ENCODE data around the gene ACTN1. TPM values are rescaled to one million over a fixed set of nuclear protein-coding genes. Genes with fewer than 3 reads are reported as not detected.
"Not testable (repeated sequence)": the region's sequence is repeated elsewhere in the genome, so short reads cannot be mapped to it uniquely, and the experiment has no call there.

ACTN1 gene
- 10 to 100 TPM; 52.7 to 53.3 TPM for total RNA-seq
- polyA plus RNA-seq, result 47.4 TPM

GRCh38 chr14:68979021-68979721, at the start of gene ACTN1:
ACTN1 (minus strand) TSS chr14:68979302; CDS start chr14:68979056, 246 bp downstream.
- H3K4me1 ChIP-seq (ENCODE audit: insufficient read depth, low read length), result peaks cover 25% of the 10 kb centered on the region
- H3K27me3 Mint-ChIP-seq, result peaks cover 7 to 9% of the 10 kb centered on the region in 2 donors
- H3K27me3 ChIP-seq (ENCODE audit: insufficient read depth, low read length, poor library complexity, severe bottlenecking), result no peaks in the 10 kb centered on the region
- POLR2A ChIA-PET, result no interaction called here
- peak within 1 kb of the TSS; percentile 84 to 96 (median 89) for H3K4me3 Mint-ChIP-seq
- CTCF ChIA-PET, result interaction anchor here (1.5 kb wide), 1 partner anchor 11 kb away, joined by 3 read pairs; no protein-coding TSS in a partner anchor
- no peaks in the 10 kb centered on the region for H3K36me3 ChIP-seq (ENCODE audit: insufficient read depth, low read length)
- H3K27ac ChIP-seq (ENCODE audit: low read depth, low read length), result peak within 1 kb of the TSS; percentile 56
- peak within 1 kb of the TSS; percentile 72 for H3K4me3 ChIP-seq (ENCODE audit: low read length)
- H3K27ac Mint-ChIP-seq, result peak within 1 kb of the TSS in 6 of 8 donors; percentile 70 to 85 (median 76)
- H3K4me1 Mint-ChIP-seq, result peaks cover 36 to 37% (median 36%) of the 10 kb centered on the region in 3 donors
- DNase-seq, result peak in 4 of 5 donors; percentile 10 to 81 (median 29)
- H3K36me3 Mint-ChIP-seq, result peaks cover 0 to 2% (median 0%) of the 10 kb centered on the region in 3 donors
- H3K9me3 ChIP-seq (ENCODE audit: low read length), result no peaks in the 10 kb centered on the region
- H3K9me3 Mint-ChIP-seq, result peaks cover 0 to 2% (median 0%) of the 10 kb centered on the region in 5 donors

- Mint-ChIP-seq H3K27me3 (peaks cover 10 to 38% of the 10 kb centered on the region in 2 donors), H3K36me3 (no peaks in the 10 kb centered on the region), H3K9me3 (no peaks in the 10 kb centered on the region), H3K4me3 (no peak overlapping the region), H3K4me1 (no peaks in the 10 kb centered on the region), H3K27ac (no peak overlapping the region)
- Histone ChIP-seq H3K27me3 (ENCODE audit: insufficient read depth, low read length, poor library complexity, severe bottlenecking) (no peaks in the 10 kb centered on the region), H3K27ac (ENCODE audit: low read depth, low read length) (no peak overlapping the region), H3K4me3 (ENCODE audit: low read length) (no peak overlapping the region), H3K9me3 (ENCODE audit: low read length) (no peaks in the 10 kb centered on the region), H3K36me3 (ENCODE audit: insufficient read depth, low read length) (no peaks in the 10 kb centered on the region), H3K4me1 (ENCODE audit: insufficient read depth, low read length) (no peaks in the 10 kb centered on the region)
- no peak for DNase-seq
- ChIA-PET POLR2A (interaction anchor here (0.5 kb wide), 1 partner anchor 31 kb away, joined by 9 read pairs; no protein-coding TSS in a partner anchor), CTCF (interaction anchor here (0.7 kb wide), 1 partner anchor 14 kb away, joined by 3 read pairs; no protein-coding TSS in a partner anchor)
Measured at GRCh38 chr14:69027242-69027913, 48.3 kb upstream of the ACTN1 start.

DNA sequence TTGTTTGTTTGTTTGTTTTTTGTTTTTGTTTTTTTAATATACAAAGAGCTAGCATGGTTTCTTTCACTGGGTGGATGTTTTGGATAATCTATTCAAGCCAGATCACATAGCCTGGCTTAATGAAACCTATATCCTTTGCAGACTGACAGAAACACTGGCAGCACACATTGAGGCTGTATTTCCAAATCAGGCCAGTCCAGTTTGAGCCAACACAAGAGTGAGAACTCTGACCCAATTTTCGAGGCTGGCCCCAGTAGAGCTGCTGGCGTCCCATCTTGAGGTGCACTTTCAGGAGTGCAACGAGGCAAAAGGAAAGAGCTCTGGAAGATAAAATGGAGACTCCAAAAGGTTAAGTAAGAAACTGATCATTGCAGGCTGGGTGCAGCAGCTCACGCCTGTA, 43.9 kb upstream of the ACTN1 start:
- Mint-ChIP-seq H3K4me1 (no peaks in the 10 kb centered on the region), H3K27me3 (peaks cover 12 to 28% of the 10 kb centered on the region in 2 donors), H3K27ac (no peak overlapping the region), H3K36me3 (no peaks in the 10 kb centered on the region), H3K9me3 (no peaks in the 10 kb centered on the region), H3K4me3 (no peak overlapping the region)
- H3K4me3 ChIP-seq (ENCODE audit: low read length), result no peak overlapping the region
- no peaks in the 10 kb centered on the region for H3K4me1 ChIP-seq (ENCODE audit: insufficient read depth, low read length)
- no peak for DNase-seq
- no peaks in the 10 kb centered on the region for H3K36me3 ChIP-seq (ENCODE audit: insufficient read depth, low read length)
- H3K27ac ChIP-seq (ENCODE audit: low read depth, low read length), result no peak overlapping the region
- no peaks in the 10 kb centered on the region for H3K9me3 ChIP-seq (ENCODE audit: low read length)
- POLR2A ChIA-PET, result no interaction called here
- no peaks in the 10 kb centered on the region for H3K27me3 ChIP-seq (ENCODE audit: insufficient read depth, low read length, poor library complexity, severe bottlenecking)
- CTCF ChIA-PET, result no interaction called here

GRCh38 chr14:69022093-69022492, 43.0 kb upstream of the ACTN1 start:
- H3K27ac Mint-ChIP-seq; H3K36me3 Mint-ChIP-seq; H3K9me3 Mint-ChIP-seq; CTCF ChIA-PET; H3K36me3 ChIP-seq (ENCODE audit: insufficient read depth, low read length); H3K4me3 ChIP-seq (ENCODE audit: low read length); H3K4me1 Mint-ChIP-seq; POLR2A ChIA-PET; H3K9me3 ChIP-seq (ENCODE audit: low read length); H3K4me3 Mint-ChIP-seq; H3K27ac ChIP-seq (ENCODE audit: low read depth, low read length); H3K4me1 ChIP-seq (ENCODE audit: insufficient read depth, low read length); DNase-seq; H3K27me3 ChIP-seq (ENCODE audit: insufficient read depth, low read length, poor library complexity, severe bottlenecking): not testable (repeated sequence)
- peaks cover 8 to 24% of the 10 kb centered on the region in 2 donors for H3K27me3 Mint-ChIP-seq

DNA sequence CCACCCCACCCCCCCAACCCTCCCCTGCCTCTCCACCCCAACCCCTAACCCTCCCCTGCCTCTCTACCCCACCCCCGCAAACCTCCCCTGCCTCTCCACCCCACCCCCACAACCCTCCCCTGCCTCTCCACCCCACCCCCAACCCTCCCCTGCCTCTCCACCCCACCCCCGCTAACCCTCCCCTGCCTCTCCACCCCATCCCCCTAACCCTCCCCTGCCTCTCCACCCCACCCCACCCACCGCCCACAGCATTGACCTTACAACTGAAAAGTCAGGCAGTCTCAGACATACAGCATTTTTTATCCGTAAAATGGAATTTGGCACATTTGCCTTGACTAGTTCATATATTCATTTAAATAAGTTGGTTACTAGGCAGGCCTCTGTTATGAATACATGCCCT, 38.6 kb upstream of the ACTN1 start:
- POLR2A ChIA-PET, result no interaction called here
- H3K9me3 Mint-ChIP-seq, result no peaks in the 10 kb centered on the region

DNA sequence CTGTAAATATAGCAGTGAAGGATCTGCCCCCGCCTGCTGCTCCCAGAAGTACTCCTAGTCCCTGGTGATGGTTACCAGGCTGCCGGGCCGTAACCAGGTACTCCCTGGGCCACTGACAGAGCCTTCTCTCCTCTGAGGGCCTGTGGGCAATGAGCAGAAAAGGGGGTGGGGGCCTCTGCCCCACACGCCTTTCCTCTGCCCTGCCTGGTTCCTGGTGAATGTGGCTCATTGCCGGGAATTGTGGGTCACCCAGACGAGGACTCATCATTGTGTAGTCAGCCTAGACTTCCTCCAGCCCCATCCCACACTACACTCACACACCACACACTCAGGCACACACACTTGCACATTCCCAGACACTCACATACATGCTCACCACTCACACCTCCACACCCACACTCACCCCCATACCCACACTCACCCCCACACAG, 35.7 kb upstream of the ACTN1 start:
- Mint-ChIP-seq H3K27me3 (no peaks in the 10 kb centered on the region), H3K36me3 (no peaks in the 10 kb centered on the region), H3K9me3 (no peaks in the 10 kb centered on the region), H3K4me3 (no peak overlapping the region), H3K4me1 (peaks cover 0 to 4% (median 0%) of the 10 kb centered on the region in 3 donors), H3K27ac (peak overlapping the region in 1 of 8 donors; percentile 1)
- POLR2A ChIA-PET, result no interaction called here
- H3K36me3 ChIP-seq (ENCODE audit: insufficient read depth, low read length), result no peaks in the 10 kb centered on the region
- H3K27ac ChIP-seq (ENCODE audit: low read depth, low read length), result no peak overlapping the region
- CTCF ChIA-PET, result no interaction called here
- no peaks in the 10 kb centered on the region for H3K27me3 ChIP-seq (ENCODE audit: insufficient read depth, low read length, poor library complexity, severe bottlenecking)
- H3K9me3 ChIP-seq (ENCODE audit: low read length), result no peaks in the 10 kb centered on the region
- H3K4me1 ChIP-seq (ENCODE audit: insufficient read depth, low read length), result no peaks in the 10 kb centered on the region
- no peak for DNase-seq
- no peak overlapping the region for H3K4me3 ChIP-seq (ENCODE audit: low read length)

More for the DNA sequence above, 38.6 kb upstream of the ACTN1 start:
- H3K36me3 Mint-ChIP-seq, result no peaks in the 10 kb centered on the region
- H3K4me3 ChIP-seq (ENCODE audit: low read length), result no peak overlapping the region
- H3K9me3 ChIP-seq (ENCODE audit: low read length), result no peaks in the 10 kb centered on the region
- H3K4me1 Mint-ChIP-seq, result no peaks in the 10 kb centered on the region
- H3K4me3 Mint-ChIP-seq, result no peak overlapping the region
- no peaks in the 10 kb centered on the region for H3K4me1 ChIP-seq (ENCODE audit: insufficient read depth, low read length)
- DNase-seq, result no peak
- H3K36me3 ChIP-seq (ENCODE audit: insufficient read depth, low read length), result no peaks in the 10 kb centered on the region
- CTCF ChIA-PET, result no interaction called here
- peaks cover 4% of the 10 kb centered on the region in 2 donors for H3K27me3 Mint-ChIP-seq
- H3K27me3 ChIP-seq (ENCODE audit: insufficient read depth, low read length, poor library complexity, severe bottlenecking), result no peaks in the 10 kb centered on the region
- no peak overlapping the region for H3K27ac Mint-ChIP-seq
- H3K27ac ChIP-seq (ENCODE audit: low read depth, low read length), result no peak overlapping the region

- no peaks in the 10 kb centered on the region for H3K36me3 ChIP-seq (ENCODE audit: insufficient read depth, low read length)
- H3K4me3 Mint-ChIP-seq, result no peak overlapping the region
- peaks cover 0 to 4% (median 0%) of the 10 kb centered on the region in 3 donors for H3K4me1 Mint-ChIP-seq
- ChIA-PET CTCF (interaction anchor here (1.1 kb wide), 1 partner anchor 13 kb away, joined by 3 read pairs; no protein-coding TSS in a partner anchor), POLR2A (no interaction called here)
- H3K4me3 ChIP-seq (ENCODE audit: low read length), result no peak overlapping the region
- H3K36me3 Mint-ChIP-seq, result no peaks in the 10 kb centered on the region
- H3K9me3 ChIP-seq (ENCODE audit: low read length), result no peaks in the 10 kb centered on the region
- no peak for DNase-seq
- H3K27ac Mint-ChIP-seq, result peak overlapping the region in 1 of 8 donors; percentile 68
- H3K4me1 ChIP-seq (ENCODE audit: insufficient read depth, low read length), result no peaks in the 10 kb centered on the region
- H3K9me3 Mint-ChIP-seq, result no peaks in the 10 kb centered on the region
- H3K27ac ChIP-seq (ENCODE audit: low read depth, low read length), result no peak overlapping the region
- H3K27me3 Mint-ChIP-seq, result no peaks in the 10 kb centered on the region
- H3K27me3 ChIP-seq (ENCODE audit: insufficient read depth, low read length, poor library complexity, severe bottlenecking), result no peaks in the 10 kb centered on the region
Measured at GRCh38 chr14:69013943-69014782, 35.1 kb upstream of the ACTN1 start.

All from CD8-positive, alpha-beta memory T cell (primary cell).